Tibial nerve (tissue), 4 donors: ENCODE measurements around the gene NLRP5. TPM values are rescaled to one million over a fixed set of nuclear protein-coding genes. Genes with fewer than 3 reads are reported as not detected.
"Not testable (repeated sequence)": the region's sequence is repeated elsewhere in the genome, so short reads cannot be mapped to it uniquely, and the experiment has no call there.

Experiments used
- DNase-seq, 2 donors: peaks; one replicate each; pipeline ENCODE4 v3.0.0-alpha.2; 2019; ENCODE audit warnings: low spot score in 2 of 2
- H3K27ac ChIP-seq, 4 donors: fragments of 200-600 bp; sonication (generic) in 3 of 4; one replicate each; pipeline ENCODE4 v1.5.1; 2017 to 2019; ENCODE audit warnings: mild to moderate bottlenecking in 1 of 4
- H3K27me3 ChIP-seq, 2 donors: fragments of 200-600 bp; sonication (generic) in 1 of 2; one replicate each; pipeline versions ENCODE4 v1.5.1 to v1.6.0; 2017 to 2019
- H3K36me3 ChIP-seq, 3 donors: fragments of 200-600 bp; sonication (generic); one replicate each; pipeline ENCODE4 v1.5.1; 2018 to 2019
- H3K4me1 ChIP-seq, 4 donors: fragments of 200-600 bp; sonication (generic) in 3 of 4; one replicate each; pipeline ENCODE4 v1.5.1; 2017 to 2019
- H3K4me3 ChIP-seq, 4 donors: fragments of 200-600 bp; sonication (generic) in 3 of 4; one replicate each; pipeline ENCODE4 v1.5.1; 2017 to 2019; ENCODE audit warnings: mild to moderate bottlenecking in 1 of 4, moderate library complexity in 1 of 4
- H3K9me3 ChIP-seq, 4 donors: fragments of 200-600 bp; sonication (generic) in 3 of 4; one replicate each; pipeline ENCODE4 v1.5.1; 2017 to 2019
- CTCF ChIP-seq, 5 experiments: fragments of 200-600 bp in 3 of 5; fragments of 450-650 bp in 2 of 5; sonication (generic) in 3 of 5; IDR thresholded peaks; one replicate each; pipeline ENCODE4 v1.5.1; 2016 to 2019; ENCODE audit warnings: antibody characterized with exemption in 5 of 5, mild to moderate bottlenecking in 3 of 5, moderate library complexity in 2 of 5
- EP300 ChIP-seq, 2 donors: sonication (generic); formaldehyde crosslinking; IDR thresholded peaks; one replicate each; pipeline ENCODE4 v1.6.1; 2017; ENCODE audit warnings: antibody characterized with exemption in 2 of 2, mild to moderate bottlenecking in 1 of 2
- POLR2A ChIP-seq, 2 donors: fragments of 450-650 bp; IDR thresholded peaks; one replicate each; pipeline ENCODE4 v1.6.1; 2017; ENCODE audit warnings: antibody characterized with exemption in 2 of 2, mild to moderate bottlenecking in 2 of 2, moderate library complexity in 2 of 2
- WGBS, 2 donors: methylation state at CpG; one replicate each; pipeline ENCODE4 v1.1.5; 2018; 5-methylcytosine and 5-hydroxymethylcytosine counted together
- total RNA-seq, 4 donors: library from RNA; depleted of rRNA; stranded (reverse); fragments of >200 nt; gene quantifications; one replicate each; pipeline ENCODE4 v1.1.0, GENCODE V29; 2016

Gene NLRP5
- total RNA-seq, 4 donors from 2014 or later: not detected

DNA sequence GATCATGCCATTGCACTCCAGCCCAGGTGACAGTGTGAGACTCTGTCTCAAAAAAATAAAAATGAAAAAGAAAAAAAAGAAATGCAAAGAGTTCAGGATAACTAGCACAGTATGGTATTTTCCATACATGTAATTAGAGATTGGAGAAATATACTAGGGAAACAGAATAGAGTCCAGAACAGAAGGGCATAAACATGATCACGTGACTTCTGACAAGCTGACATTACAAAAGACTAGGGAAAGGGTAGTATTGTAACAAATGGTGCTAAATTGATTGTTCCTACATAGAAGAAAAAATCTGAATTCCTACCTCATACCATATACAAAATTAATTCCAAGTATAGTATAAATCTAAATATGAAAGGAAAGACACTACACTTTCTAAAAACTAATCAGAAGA, 1.3 kb upstream of the NLRP5 start:
- 63 to 95% methylated on average over 1 of the region's 1 CpG for WGBS, 2 donors

DNA sequence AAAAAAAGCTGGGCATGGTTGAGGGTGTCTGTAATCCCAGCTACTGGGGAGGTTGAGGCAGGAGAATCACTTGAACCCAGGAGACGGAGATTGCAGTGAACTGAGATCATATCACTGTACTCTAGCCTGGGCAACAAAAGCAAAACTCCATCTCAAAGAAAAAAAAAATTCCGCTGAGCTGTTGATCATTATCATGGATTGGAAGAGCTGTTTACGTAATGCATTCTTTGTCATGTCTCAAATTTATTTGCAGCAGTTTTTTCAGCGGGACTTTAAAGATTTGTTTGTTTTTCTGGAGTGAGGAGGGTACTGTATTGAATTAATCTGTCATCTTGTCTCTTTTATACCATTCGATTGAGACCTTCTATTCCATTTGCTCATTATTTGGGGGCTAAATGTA, 4.3 kb downstream of the NLRP5 start:
- DNase-seq: no peak
- H3K36me3 ChIP-seq: no peaks in the 10 kb centered on the region
- H3K4me1 ChIP-seq: no peaks in the 10 kb centered on the region
- TF ChIP-seq CTCF (IDR thresholded peaks at IDR 0.05) (no peak), POLR2A (IDR thresholded peaks at IDR 0.05) (no peak), EP300 (IDR thresholded peaks at IDR 0.05) (no peak)
- no peaks in the 10 kb centered on the region for H3K27me3 ChIP-seq
- 84% methylated on average over 5 of the region's 5 CpGs for WGBS, 2 donors
- H3K27ac ChIP-seq: no peak overlapping the region
- H3K4me3 ChIP-seq: no peak overlapping the region
- peaks cover 0 to 22% (median 0%) of the 10 kb centered on the region in 4 donors for H3K9me3 ChIP-seq

More for the DNA sequence above, 1.3 kb upstream of the NLRP5 start:
- DNase-seq: no peak
- Histone ChIP-seq H3K27me3 (no peaks in the 10 kb centered on the region), H3K36me3 (no peaks in the 10 kb centered on the region), H3K9me3 (peaks cover 0 to 22% (median 0%) of the 10 kb centered on the region in 4 donors), H3K4me3 (no peak overlapping the region), H3K27ac (no peak overlapping the region), H3K4me1 (no peaks in the 10 kb centered on the region)
- TF ChIP-seq EP300 (IDR thresholded peaks at IDR 0.05) (no peak), CTCF (IDR thresholded peaks at IDR 0.05) (no peak), POLR2A (IDR thresholded peaks at IDR 0.05) (no peak)

DNA sequence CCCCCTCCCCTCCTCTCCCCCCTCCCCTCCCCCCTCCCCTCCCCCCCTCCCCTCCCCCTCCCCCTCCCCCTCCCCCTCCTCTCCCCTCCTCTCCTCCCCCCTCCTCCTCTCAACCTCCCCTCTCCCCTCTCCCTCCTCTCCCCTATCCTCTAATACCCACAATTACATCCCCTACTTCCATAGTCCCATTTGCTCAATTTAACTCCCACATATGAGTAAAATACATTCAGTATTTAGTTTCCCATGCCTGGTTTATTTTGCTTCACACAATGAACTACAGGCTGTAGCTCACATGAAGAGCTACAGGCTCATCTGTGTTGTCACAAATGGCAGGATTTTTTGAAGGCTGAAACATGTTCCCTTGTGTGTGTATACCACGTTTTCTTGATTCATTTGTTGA, 6.9 kb downstream of the NLRP5 start:
- H3K27ac ChIP-seq: no peak overlapping the region
- peaks cover 0 to 28% (median 0%) of the 10 kb centered on the region in 4 donors for H3K9me3 ChIP-seq
- WGBS, 2 donors: 22 to 36% methylated on average over 1 of the region's 1 CpG
- no peaks in the 10 kb centered on the region for H3K27me3 ChIP-seq
- no peak for DNase-seq
- H3K4me3 ChIP-seq: no peak overlapping the region
- TF ChIP-seq EP300 (IDR thresholded peaks at IDR 0.05): no peak
- TF ChIP-seq CTCF (IDR thresholded peaks at IDR 0.05): no peak
- TF ChIP-seq POLR2A (IDR thresholded peaks at IDR 0.05): no peak
- no peaks in the 10 kb centered on the region for H3K36me3 ChIP-seq
- H3K4me1 ChIP-seq: no peaks in the 10 kb centered on the region

GRCh38 chr19:56014765-56015164, 28.2 kb downstream of the NLRP5 start:
- Histone ChIP-seq H3K4me1 (no peaks in the 10 kb centered on the region), H3K9me3 (peaks cover 0 to 44% (median 0%) of the 10 kb centered on the region in 4 donors), H3K27ac (no peak overlapping the region), H3K27me3 (no peaks in the 10 kb centered on the region), H3K4me3 (no peak overlapping the region), H3K36me3 (no peaks in the 10 kb centered on the region)
- no peak for DNase-seq
- WGBS, 2 donors: 41 to 79% methylated on average over 1 of the region's 1 CpG
- TF ChIP-seq EP300 (IDR thresholded peaks at IDR 0.05) (no peak), CTCF (IDR thresholded peaks at IDR 0.05) (no peak), POLR2A (IDR thresholded peaks at IDR 0.05) (no peak)

DNA sequence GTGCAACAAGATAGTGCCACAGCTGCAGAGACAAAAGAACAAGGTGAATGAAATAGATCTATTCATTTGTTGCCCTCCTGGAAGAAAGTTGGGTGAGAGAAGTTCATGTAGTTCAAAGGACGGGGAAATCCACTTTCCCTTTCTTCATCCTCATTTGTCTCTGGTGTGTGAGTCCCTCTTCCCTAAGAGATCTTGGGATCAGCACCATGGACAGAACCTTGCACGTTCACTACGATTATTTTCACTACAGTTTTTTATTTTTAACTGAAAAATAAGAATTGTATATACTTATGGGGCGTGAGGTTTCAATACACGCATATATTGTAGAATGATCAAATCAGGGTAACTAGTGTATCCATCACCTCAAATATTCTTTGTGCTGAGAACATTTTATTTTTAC, 29.2 kb downstream of the NLRP5 start:
- WGBS, 2 donors: 24 to 46% methylated on average over 5 of the region's 5 CpGs
- H3K27me3 ChIP-seq: no peaks in the 10 kb centered on the region
- no peaks in the 10 kb centered on the region for H3K36me3 ChIP-seq
- DNase-seq: no peak
- H3K9me3 ChIP-seq: peaks cover 0 to 39% (median 0%) of the 10 kb centered on the region in 4 donors
- no peak overlapping the region for H3K27ac ChIP-seq
- no peaks in the 10 kb centered on the region for H3K4me1 ChIP-seq
- H3K4me3 ChIP-seq: no peak overlapping the region
- no peak for TF ChIP-seq EP300 (IDR thresholded peaks at IDR 0.05)
- no peak for TF ChIP-seq CTCF (IDR thresholded peaks at IDR 0.05)
- no peak for TF ChIP-seq POLR2A (IDR thresholded peaks at IDR 0.05)

DNA sequence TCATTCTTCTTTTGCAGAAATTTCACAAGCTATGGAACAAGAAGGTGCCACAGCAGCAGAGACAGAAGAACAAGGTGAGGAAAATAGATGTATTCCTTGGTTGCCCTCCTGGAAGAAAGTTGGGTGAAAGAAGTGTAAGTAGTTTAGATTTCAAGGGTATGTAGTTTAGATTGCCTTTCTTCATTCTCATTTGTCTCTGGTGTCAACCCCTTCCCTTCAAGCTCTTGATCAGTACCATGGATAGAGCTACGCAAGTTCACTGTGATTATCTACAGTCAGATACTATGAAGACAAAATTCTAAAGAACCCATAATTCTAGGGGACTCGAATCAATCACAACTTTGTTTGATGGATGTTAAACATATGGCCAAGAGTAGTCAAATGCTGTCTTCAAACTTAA, 32.8 kb downstream of the NLRP5 start:
- not testable (repeated sequence) for H3K36me3 ChIP-seq, DNase-seq, H3K27me3 ChIP-seq, H3K27ac ChIP-seq, H3K4me3 ChIP-seq, H3K4me1 ChIP-seq
- 63 to 67% methylated on average over 2 of the region's 2 CpGs for WGBS, 2 donors
- peaks cover 0 to 37% (median 0%) of the 10 kb centered on the region in 4 donors for H3K9me3 ChIP-seq

- H3K27me3 ChIP-seq, H3K27ac ChIP-seq, DNase-seq, H3K4me3 ChIP-seq, H3K4me1 ChIP-seq, H3K36me3 ChIP-seq: not testable (repeated sequence)
- 65 to 77% methylated on average over 7 of the region's 7 CpGs for WGBS, 2 donors
- H3K9me3 ChIP-seq: peaks cover 0 to 39% (median 0%) of the 10 kb centered on the region in 4 donors
Observed at GRCh38 chr19:56020355-56020975, 33.9 kb downstream of the NLRP5 start.
